HG02840 (cell line): Measurements from ENCODE around the gene MAP7.
"Not testable (repeated sequence)": the region's sequence is repeated elsewhere in the genome, so short reads cannot be mapped to it uniquely, and the experiment has no call there.

Source experiments
- ATAC-seq: cut with Tn5 transposase; IDR thresholded peaks from one replicate; pipeline ENCODE4 v1.9.1; 2021; ENCODE audit warnings: mild to moderate bottlenecking, moderate library complexity, moderate number of reproducible peaks; ENCODE audit not compliant: unreplicated experiment, low FRiP score

MAP7 gene

DNA sequence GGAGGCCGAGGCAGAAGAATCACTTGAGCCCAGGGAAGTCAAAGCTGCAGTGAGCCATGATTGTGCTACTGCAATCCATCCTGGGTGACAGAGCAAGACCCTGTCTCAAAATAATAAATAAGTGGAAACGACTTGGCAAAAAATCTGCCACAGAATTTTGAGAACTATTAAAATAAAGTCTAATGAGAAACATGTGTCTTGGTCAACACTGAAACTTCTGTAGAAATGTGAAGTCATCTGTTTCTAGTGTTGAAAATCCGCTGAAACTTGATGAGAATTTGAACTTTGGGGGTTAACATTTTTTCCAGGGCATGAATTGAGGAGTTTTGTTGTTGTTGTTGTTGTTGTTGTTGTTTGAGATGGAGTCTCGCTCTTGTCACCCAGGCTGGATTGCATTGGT, 231.5 kb downstream of the MAP7 start:
- ATAC-seq: no peak

DNA sequence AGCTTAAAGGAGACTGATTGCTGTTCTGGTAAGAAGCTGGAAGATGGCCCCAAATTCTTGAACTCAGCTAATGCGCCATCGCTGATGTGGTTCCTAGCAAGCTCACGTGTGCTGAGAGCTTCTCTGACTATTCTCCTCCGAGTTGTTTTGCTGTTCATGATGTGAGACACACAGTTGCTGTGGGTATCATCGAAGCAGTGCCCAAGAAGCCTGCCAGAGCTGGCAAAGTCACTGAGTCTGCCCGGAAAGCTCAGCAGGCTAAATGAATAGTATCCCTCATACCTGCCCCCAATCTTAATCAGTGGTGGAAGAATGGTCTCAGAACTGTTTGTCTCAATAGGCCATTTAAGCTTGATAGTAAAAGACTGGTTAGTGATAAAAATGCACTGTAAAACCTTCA, 232.3 kb downstream of the MAP7 start:
- ATAC-seq: no peak

DNA sequence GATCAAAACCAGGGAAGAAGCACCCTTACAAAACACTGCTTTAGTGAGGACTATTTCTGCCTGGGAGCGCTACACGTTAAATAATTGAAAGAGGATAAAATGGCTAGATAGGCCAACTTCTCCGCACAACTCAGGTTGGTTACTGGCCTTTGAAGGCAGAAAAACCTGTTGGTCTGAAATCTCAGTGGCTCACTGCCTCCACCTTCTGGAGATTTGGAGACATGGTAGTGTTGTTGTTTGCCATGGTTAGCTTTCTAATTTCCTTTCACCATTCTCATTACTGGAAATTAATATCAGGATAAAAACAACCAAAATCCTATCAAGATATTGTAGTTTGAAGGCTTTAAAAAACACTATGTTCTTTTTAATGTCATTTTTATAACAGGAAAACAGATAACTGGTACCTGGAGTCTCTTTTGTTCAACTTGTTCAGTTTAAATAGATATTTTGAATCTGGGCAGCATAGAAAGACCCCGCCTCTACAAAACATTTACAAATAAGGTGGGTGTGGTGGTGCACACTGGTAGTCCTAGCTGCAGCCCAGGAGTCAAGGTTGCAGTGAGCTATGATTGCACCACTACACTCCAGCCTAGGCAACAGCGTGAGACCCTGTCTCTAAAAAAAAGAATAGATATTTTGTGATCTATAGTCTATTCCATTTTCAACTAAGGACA, 233.1 kb downstream of the MAP7 start:
- ATAC-seq: no peak

DNA sequence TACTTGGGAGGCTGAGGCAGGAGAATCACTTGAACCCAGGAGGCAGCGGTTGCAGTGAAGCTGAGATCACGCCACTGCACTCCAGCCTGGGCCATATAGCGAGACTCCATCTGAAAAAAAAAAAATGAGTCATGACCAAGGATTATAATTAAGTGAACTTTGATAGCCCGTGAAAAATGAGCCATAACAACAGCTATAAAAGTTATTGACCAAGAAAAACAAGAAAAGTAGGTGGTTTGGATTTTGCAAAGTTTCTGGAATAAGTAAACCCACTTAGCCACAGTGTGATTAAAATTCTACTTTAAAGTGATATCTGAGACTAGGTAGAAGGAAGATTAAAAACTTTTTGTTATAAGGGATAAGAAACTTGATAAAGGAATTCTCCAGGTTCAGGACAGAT, 234.6 kb downstream of the MAP7 start:
- ATAC-seq: no peak

DNA sequence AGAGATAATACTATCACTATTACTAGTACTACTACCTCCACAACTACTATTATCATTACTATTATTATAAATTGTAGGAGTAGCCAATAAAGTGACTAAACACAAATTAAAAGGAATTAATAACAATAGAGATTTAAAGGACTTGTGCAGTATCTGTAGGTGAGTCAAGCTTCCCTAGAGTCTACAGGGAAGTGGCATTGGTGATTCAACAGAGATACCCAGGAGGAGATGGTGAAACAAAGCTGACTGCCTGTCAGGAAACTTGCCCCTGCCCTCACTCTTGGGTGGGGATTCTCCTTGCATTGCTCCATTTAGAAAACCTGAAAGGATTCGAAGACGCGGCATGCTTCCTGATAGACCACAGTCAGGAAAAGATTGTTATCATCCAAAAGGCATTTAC, 237.2 kb downstream of the MAP7 start:
- ATAC-seq: no peak

DNA sequence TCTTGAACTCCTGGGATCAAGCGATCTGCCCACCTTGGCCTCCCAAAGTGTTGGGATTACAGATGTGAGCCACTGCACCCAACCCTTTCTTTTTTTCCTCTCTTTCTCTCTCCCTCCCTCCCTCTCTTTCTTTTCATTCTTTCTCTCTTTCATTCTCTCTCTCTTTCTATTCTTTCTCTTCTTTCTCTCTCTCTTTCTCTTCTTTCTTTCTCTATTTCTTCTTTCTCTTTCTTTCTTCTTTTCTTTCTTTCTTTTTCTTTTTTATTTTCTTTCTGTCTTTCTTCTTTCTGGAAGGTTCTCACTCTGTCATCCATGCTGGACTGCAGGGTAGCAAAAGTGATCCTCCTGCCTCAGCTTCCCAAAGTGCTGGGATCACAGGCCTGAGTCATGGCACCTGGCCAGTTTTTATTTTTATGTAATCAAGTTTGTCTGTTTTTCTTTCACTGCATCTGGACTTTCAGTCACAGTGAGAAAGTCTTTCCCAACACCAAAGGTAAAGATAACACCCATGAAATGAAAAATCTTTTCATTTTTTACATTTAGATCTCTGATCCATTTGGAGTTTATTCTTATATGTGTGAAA, 240.4 kb downstream of the MAP7 start:
- no peak for ATAC-seq

DNA sequence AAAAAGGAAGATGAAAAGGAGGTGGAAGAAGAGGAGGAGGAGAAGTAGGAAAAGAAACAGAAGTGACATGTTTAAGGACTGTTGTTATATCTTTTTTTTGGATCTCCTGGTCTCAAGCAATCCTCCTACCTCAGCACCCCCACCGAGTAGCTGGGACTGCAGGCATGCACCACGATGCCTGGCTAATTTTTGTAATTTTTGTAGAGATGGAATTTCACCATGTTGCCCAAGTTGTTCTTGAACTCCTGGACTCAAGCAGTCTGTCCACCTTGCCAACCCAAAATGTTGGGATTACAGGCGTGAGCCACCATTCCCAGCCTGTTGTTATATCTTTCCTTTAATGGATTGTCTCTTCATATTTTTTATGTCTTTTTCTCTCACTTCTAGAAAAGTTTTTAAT, 241.1 kb downstream of the MAP7 start:
- ATAC-seq: no peak

DNA sequence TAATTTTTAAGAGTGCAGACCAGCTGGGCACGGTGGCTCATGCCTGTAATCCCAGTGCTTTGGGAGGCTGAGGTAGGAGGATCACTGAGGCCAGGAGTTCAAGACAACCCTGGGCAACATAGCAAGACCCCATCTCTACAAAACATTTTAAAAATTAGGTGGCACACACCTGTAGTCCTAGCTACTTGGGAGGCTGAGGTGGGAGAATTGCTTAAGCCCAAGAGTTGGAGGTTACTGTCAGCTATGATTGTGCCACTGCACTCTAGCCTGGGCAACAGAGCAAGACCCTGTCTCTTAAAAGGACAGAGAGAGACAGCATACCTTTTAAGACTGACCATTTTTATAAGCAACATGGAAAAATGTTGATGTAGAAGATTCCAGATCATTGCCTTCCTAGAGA, 241.8 kb downstream of the MAP7 start:
- ATAC-seq: not testable (repeated sequence)

DNA sequence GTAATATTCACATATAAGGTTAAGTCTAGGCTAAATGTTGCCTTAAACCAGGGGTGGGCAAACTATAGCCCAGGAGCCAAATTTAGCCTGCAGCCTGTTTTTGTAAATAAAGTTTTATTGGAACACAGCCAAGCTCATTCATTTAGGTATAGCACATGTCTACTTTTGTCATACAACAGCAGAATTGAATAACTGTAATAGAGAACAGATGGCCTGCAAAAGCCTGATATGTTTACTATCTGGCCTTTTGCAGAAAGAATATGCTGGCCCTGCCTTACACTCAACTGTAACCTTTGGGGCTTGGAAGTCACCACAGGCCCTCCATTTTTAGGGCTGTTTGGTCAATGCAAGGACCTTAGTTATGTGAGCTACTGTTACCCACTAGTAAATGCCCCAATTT, 242.9 kb downstream of the MAP7 start:
- no peak for ATAC-seq

DNA sequence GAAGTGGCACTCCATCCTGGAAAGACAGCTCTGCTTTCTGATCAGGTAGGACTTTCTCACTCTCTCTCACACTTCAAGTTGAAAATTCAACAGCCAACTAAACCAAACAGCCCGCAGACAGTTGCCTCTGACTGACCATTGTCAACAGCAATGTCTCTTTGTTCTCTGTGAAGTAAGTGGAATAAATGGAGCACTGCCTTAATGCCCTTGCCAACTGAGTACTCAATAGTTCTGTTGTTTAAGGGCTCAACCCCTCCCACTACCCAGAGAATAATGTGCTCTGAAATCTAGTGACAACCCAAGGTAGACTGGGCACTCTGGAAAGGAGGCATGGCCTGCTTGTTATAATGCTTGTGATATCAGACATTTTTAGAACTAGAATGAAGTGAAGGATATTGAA, 243.8 kb downstream of the MAP7 start:
- ATAC-seq: no peak

DNA sequence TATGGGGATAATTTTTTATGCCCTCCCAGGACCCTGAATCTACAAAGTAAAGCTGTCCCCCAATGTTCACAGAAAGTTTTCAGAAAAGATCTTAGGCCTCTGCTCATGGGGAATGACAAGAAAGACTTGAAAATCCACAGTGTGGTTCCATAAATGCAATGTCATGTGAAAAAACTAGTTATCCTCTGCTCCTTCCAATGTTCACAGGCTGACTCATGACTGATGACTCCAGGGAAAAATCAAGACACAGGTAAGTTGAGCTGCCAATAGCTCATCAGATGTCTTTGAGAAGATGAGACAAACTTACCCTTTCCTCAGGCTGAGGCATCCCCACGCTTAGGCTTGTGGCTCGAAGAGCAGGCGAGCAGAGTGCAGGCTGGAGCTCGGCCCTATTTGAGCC, 245.8 kb downstream of the MAP7 start:
- ATAC-seq: no peak

DNA sequence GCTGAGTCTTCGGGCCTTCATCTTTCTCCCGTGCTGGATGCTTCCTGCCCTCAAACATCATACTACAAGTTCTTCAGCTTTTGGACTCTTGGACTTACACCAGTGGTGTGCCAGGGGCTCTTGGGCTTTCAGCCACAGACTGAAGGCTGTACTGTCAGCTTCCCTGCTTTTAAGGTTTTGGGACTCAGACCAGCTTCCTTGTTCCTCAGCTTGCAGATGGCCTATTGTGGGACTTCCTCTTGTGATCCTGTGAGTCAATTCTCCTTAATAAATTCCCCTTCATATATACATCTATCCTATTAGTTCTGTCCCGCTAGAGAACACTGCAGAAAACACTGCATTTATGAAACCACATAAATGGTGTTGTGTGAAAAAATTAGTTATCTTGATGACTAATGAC, 246.7 kb downstream of the MAP7 start:
- no peak for ATAC-seq

DNA sequence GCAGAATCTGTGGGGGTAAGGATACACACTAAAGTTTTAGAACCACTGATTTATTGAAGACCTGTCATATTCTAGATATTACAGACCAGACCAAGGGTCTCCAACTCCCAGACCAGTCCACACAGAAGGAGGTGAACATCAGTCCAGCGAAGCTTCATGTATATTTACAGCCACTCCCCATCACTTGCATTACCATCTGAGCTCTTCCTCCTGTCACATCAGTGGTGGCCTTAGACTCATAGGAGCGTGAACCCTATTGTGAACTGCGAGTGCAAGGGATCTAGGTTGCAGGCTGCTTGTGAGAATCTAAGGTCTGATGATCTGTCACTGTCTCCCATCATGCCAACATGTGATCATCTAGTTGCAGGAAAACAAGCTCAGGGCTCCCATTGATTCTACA, 255.6 kb downstream of the MAP7 start:
- ATAC-seq: no peak
